Measurements from ENCODE around the gene TOB2.

The TOB2 gene

DNA sequence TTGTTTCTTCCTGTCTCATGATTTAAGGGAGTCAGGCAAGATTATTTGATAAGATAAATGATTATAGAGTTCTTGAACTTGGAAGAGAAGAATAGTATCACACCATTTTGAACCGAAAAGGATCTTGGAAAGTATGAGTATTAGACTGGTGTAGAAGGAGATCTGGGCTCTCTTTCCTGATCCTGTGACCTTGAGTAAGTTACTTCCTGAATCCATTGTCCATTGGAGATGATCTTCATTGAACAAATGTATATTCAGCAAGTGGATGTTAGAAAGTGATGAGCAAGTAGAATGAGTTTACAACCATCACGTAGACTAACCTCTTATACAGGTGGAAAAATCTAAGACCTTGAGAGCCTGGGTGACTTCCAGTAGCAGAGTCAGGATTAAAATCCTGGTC is 24.3 kb upstream of the TOB2 start:
- no peak overlapping the region for H3K14ac ChIP-seq (ENCODE audit: low read length in 2 of 2)
- H2AFZ ChIP-seq (ENCODE audit: low read depth, low read length), result no peak overlapping the region
- no peak for DNase-seq
- no peaks in the 10 kb centered on the region for H3K27me3 ChIP-seq (ENCODE audit: control insufficient read depth in 1 of 2, insufficient read depth in 1 of 2, low read length in 2 of 2)
- no peak overlapping the region for H3K27ac ChIP-seq (ENCODE audit: low read length, poor library complexity, severe bottlenecking)
- no peak overlapping the region for H3K4ac ChIP-seq (ENCODE audit: low read depth in 1 of 2, low read length in 2 of 2)
- H3K9me3 ChIP-seq (ENCODE audit: control insufficient read depth, low read length), result no peaks in the 10 kb centered on the region
- H2BK120ac ChIP-seq (ENCODE audit: low read depth, low read length), result no peak overlapping the region
- peaks cover 16% of the 10 kb centered on the region for H3K79me1 ChIP-seq (replicated peaks; ENCODE audit: low read length, poor library complexity, severe bottlenecking)
- H2BK5ac ChIP-seq (ENCODE audit: low read depth, low read length, poor library complexity, severe bottlenecking), result no peak overlapping the region
- no peak overlapping the region for H2BK12ac ChIP-seq (ENCODE audit: low read length in 2 of 2)
- no peak overlapping the region for H3K18ac ChIP-seq (ENCODE audit: low read depth in 1 of 2, low read length in 2 of 2)
- no peak overlapping the region for H4K8ac ChIP-seq (ENCODE audit: low read length)
- H2BK15ac ChIP-seq (ENCODE audit: low read depth, poor library complexity, severe bottlenecking), result no peak overlapping the region
- no peak overlapping the region for H3K23ac ChIP-seq (ENCODE audit: low read length in 2 of 2)
- no peak overlapping the region for H3K4me2 ChIP-seq (ENCODE audit: low read length, poor library complexity, severe bottlenecking)
- H3K9ac ChIP-seq (ENCODE audit: low read length), result no peak overlapping the region
- no peak overlapping the region for H4K91ac ChIP-seq (ENCODE audit: low read length)
- 99% methylated on average over 2 of the region's 2 CpGs for WGBS
- H3K4me1 ChIP-seq (ENCODE audit: control insufficient read depth, insufficient read depth, low read depth, low read length), result peaks cover 13% of the 10 kb centered on the region
- no peak overlapping the region for H2AK5ac ChIP-seq (ENCODE audit: low read length, severe bottlenecking)
- H3K4me3 ChIP-seq (ENCODE audit: insufficient read depth in 1 of 2, low read depth in 1 of 2, low read length in 2 of 2), result no peak overlapping the region
- H3K36me3 ChIP-seq (ENCODE audit: control insufficient read depth in 1 of 2, insufficient read depth in 2 of 2, low read depth in 1 of 2, low read length in 2 of 2), result peaks cover 11 to 33% of the 10 kb centered on the region in 2 experiments

DNA sequence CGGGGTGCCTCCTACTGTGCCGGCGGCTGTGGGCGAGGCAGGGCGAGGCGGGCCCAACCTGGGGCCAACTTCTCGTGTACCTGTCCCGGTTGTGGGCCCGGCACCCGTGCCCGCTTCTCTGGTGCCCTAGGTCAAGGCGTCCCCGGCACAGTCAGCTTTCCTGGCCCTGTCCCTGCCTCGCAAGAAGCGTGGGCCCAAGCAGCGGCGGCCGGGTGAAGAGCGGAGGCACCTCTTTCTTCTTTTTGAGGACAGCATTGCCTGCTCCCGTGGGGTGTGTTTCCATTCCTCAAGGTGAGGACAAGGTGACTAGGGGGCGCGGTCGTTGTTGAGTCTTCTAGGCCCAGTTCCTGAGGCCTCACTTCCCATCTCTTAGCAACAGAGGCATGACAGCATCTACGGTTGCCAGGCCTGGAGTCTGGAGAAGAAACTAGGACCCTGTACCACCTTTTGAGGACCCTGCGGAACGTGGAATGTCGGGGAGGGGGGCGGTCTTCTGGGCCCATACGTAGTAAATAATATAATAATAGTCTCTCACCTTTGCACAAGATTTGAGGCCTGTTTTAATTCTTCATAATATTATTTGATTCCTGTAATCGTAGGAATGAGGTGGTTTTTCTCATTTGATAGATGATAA is 22.7 kb upstream of the TOB2 start:
- H3K4me2 ChIP-seq (ENCODE audit: low read length, poor library complexity, severe bottlenecking), result peak overlapping the region; percentile 97
- H3K9ac ChIP-seq (ENCODE audit: low read length), result peak overlapping the region; percentile 91
- peak overlapping the region; percentile 95 to 100 for H3K4me3 ChIP-seq (ENCODE audit: insufficient read depth in 1 of 2, low read depth in 1 of 2, low read length in 2 of 2)
- peak overlapping the region; percentile 48 to 96 for H3K4ac ChIP-seq (ENCODE audit: low read depth in 1 of 2, low read length in 2 of 2)
- no peak overlapping the region for H3K27ac ChIP-seq (ENCODE audit: low read length, poor library complexity, severe bottlenecking)
- H3K79me1 ChIP-seq (replicated peaks; ENCODE audit: low read length, poor library complexity, severe bottlenecking), result peaks cover 16% of the 10 kb centered on the region
- peak overlapping the region; percentile 51 for H2BK5ac ChIP-seq (ENCODE audit: low read depth, low read length, poor library complexity, severe bottlenecking)
- peak overlapping the region; percentile 86 for H4K8ac ChIP-seq (ENCODE audit: low read length)
- peaks cover 10% of the 10 kb centered on the region for H3K4me1 ChIP-seq (ENCODE audit: control insufficient read depth, insufficient read depth, low read depth, low read length)
- no peaks in the 10 kb centered on the region for H3K9me3 ChIP-seq (ENCODE audit: control insufficient read depth, low read length)
- H3K36me3 ChIP-seq (ENCODE audit: control insufficient read depth in 1 of 2, insufficient read depth in 2 of 2, low read depth in 1 of 2, low read length in 2 of 2), result peaks cover 18 to 47% of the 10 kb centered on the region in 2 experiments
- H2AFZ ChIP-seq (ENCODE audit: low read depth, low read length), result peak overlapping the region; percentile 86
- no peak overlapping the region for H2BK15ac ChIP-seq (ENCODE audit: low read depth, poor library complexity, severe bottlenecking)
- peak overlapping the region; percentile 79 for H4K91ac ChIP-seq (ENCODE audit: low read length)
- H3K18ac ChIP-seq (ENCODE audit: low read depth in 1 of 2, low read length in 2 of 2), result peak overlapping the region; percentile 11 to 96
- no peak overlapping the region for H2BK120ac ChIP-seq (ENCODE audit: low read depth, low read length)
- no peak overlapping the region for H2AK5ac ChIP-seq (ENCODE audit: low read length, severe bottlenecking)
- WGBS, result 3% methylated on average over 22 of the region's 30 CpGs
- peak overlapping the region in 1 of 2 experiments; percentile 18 for H2BK12ac ChIP-seq (ENCODE audit: low read length in 2 of 2)
- DNase-seq, result no peak
- no peaks in the 10 kb centered on the region for H3K27me3 ChIP-seq (ENCODE audit: control insufficient read depth in 1 of 2, insufficient read depth in 1 of 2, low read length in 2 of 2)
- peak overlapping the region in 1 of 2 experiments; percentile 79 for H3K14ac ChIP-seq (ENCODE audit: low read length in 2 of 2)
- H3K23ac ChIP-seq (ENCODE audit: low read length in 2 of 2), result peak overlapping the region in 1 of 2 experiments; percentile 77

GRCh38 chr22:41468381-41469217 is 22.0 kb upstream of the TOB2 start, which contains the start of the genes ACO2 and PHF5A:
ACO2 (plus strand) TSS chr22:41469117; CDS start chr22:41469147, 30 bp downstream.
PHF5A (minus strand) TSS chr22:41468692; CDS start chr22:41468653, 39 bp downstream.
- Histone ChIP-seq H3K27me3 (ENCODE audit: control insufficient read depth in 1 of 2, insufficient read depth in 1 of 2, low read length in 2 of 2) (no peaks in the 10 kb centered on the region), H3K9me3 (ENCODE audit: control insufficient read depth, low read length) (no peaks in the 10 kb centered on the region), H3K4ac (ENCODE audit: low read depth in 1 of 2, low read length in 2 of 2) (peak within 1 kb of the TSS; percentile 48 to 96), H3K36me3 (ENCODE audit: control insufficient read depth in 1 of 2, insufficient read depth in 2 of 2, low read depth in 1 of 2, low read length in 2 of 2) (peaks cover 19 to 52% of the 10 kb centered on the region in 2 experiments), H2AFZ (ENCODE audit: low read depth, low read length) (peak within 1 kb of the TSS; percentile 86), H3K4me3 (ENCODE audit: insufficient read depth in 1 of 2, low read depth in 1 of 2, low read length in 2 of 2) (peak within 1 kb of the TSS; percentile 95 to 100), H2BK5ac (ENCODE audit: low read depth, low read length, poor library complexity, severe bottlenecking) (peak within 1 kb of the TSS; percentile 78), H2BK12ac (ENCODE audit: low read length in 2 of 2) (peak within 1 kb of the TSS; percentile 18 to 57), H3K14ac (ENCODE audit: low read length in 2 of 2) (peak within 1 kb of the TSS in 1 of 2 experiments; percentile 79), H3K4me1 (ENCODE audit: control insufficient read depth, insufficient read depth, low read depth, low read length) (peaks cover 10% of the 10 kb centered on the region), H3K27ac (ENCODE audit: low read length, poor library complexity, severe bottlenecking) (peak within 1 kb of the TSS; percentile 75), H2AK5ac (ENCODE audit: low read length, severe bottlenecking) (no peak within 1 kb of the TSS), H3K9ac (ENCODE audit: low read length) (peak within 1 kb of the TSS; percentile 91), H3K79me1 (replicated peaks; ENCODE audit: low read length, poor library complexity, severe bottlenecking) (peaks cover 18% of the 10 kb centered on the region), H3K4me2 (ENCODE audit: low read length, poor library complexity, severe bottlenecking) (peak within 1 kb of the TSS; percentile 97), H3K23ac (ENCODE audit: low read length in 2 of 2) (peak within 1 kb of the TSS in 1 of 2 experiments; percentile 77), H4K91ac (ENCODE audit: low read length) (peak within 1 kb of the TSS; percentile 82), H2BK120ac (ENCODE audit: low read depth, low read length) (no peak within 1 kb of the TSS), H4K8ac (ENCODE audit: low read length) (peak within 1 kb of the TSS; percentile 95), H2BK15ac (ENCODE audit: low read depth, poor library complexity, severe bottlenecking) (peak within 1 kb of the TSS; percentile 84), H3K18ac (ENCODE audit: low read depth in 1 of 2, low read length in 2 of 2) (peak within 1 kb of the TSS; percentile 89 to 96)
- WGBS, result under 1% methylated on average over 51 of the region's 51 CpGs
- peak; percentile 99 for DNase-seq

GRCh38 chr22:41461901-41462300 is 15.3 kb upstream of the TOB2 start:
- no peaks in the 10 kb centered on the region for H3K27me3 ChIP-seq (ENCODE audit: control insufficient read depth in 1 of 2, insufficient read depth in 1 of 2, low read length in 2 of 2)
- H2BK5ac ChIP-seq (ENCODE audit: low read depth, low read length, poor library complexity, severe bottlenecking), result no peak overlapping the region
- H3K14ac ChIP-seq (ENCODE audit: low read length in 2 of 2), result no peak overlapping the region
- H3K9ac ChIP-seq (ENCODE audit: low read length), result no peak overlapping the region
- WGBS, result no CpG with 5 or more reads among the region's 4 CpGs
- H3K4ac ChIP-seq (ENCODE audit: low read depth in 1 of 2, low read length in 2 of 2), result no peak overlapping the region
- H2BK15ac ChIP-seq (ENCODE audit: low read depth, poor library complexity, severe bottlenecking), result no peak overlapping the region
- no peak overlapping the region for H4K8ac ChIP-seq (ENCODE audit: low read length)
- no peak overlapping the region for H2BK12ac ChIP-seq (ENCODE audit: low read length in 2 of 2)
- no peak overlapping the region for H3K4me3 ChIP-seq (ENCODE audit: insufficient read depth in 1 of 2, low read depth in 1 of 2, low read length in 2 of 2)
- no peak overlapping the region for H2AK5ac ChIP-seq (ENCODE audit: low read length, severe bottlenecking)
- H2AFZ ChIP-seq (ENCODE audit: low read depth, low read length), result no peak overlapping the region
- no peak for DNase-seq
- no peaks in the 10 kb centered on the region for H3K4me1 ChIP-seq (ENCODE audit: control insufficient read depth, insufficient read depth, low read depth, low read length)
- H3K9me3 ChIP-seq (ENCODE audit: control insufficient read depth, low read length), result no peaks in the 10 kb centered on the region
- H3K36me3 ChIP-seq (ENCODE audit: control insufficient read depth in 1 of 2, insufficient read depth in 2 of 2, low read depth in 1 of 2, low read length in 2 of 2), result peaks cover 52 to 86% of the 10 kb centered on the region in 2 experiments
- peaks cover 29% of the 10 kb centered on the region for H3K79me1 ChIP-seq (replicated peaks; ENCODE audit: low read length, poor library complexity, severe bottlenecking)
- H3K23ac ChIP-seq (ENCODE audit: low read length in 2 of 2), result no peak overlapping the region
- no peak overlapping the region for H3K27ac ChIP-seq (ENCODE audit: low read length, poor library complexity, severe bottlenecking)
- no peak overlapping the region for H2BK120ac ChIP-seq (ENCODE audit: low read depth, low read length)
- no peak overlapping the region for H4K91ac ChIP-seq (ENCODE audit: low read length)
- no peak overlapping the region for H3K18ac ChIP-seq (ENCODE audit: low read depth in 1 of 2, low read length in 2 of 2)
- H3K4me2 ChIP-seq (ENCODE audit: low read length, poor library complexity, severe bottlenecking), result no peak overlapping the region
